ENCODE data around the gene RPL11.
"Not testable (repeated sequence)": the region's sequence is repeated elsewhere in the genome, so short reads cannot be mapped to it uniquely, and the experiment has no call there.

Gene RPL11

GRCh38 chr1:23687680-23688079, 3.9 kb upstream of the RPL11 start:
- DNase-seq: not testable (repeated sequence)

- not testable (repeated sequence) for DNase-seq
These were observed 3.3 kb upstream of the RPL11 start for GRCh38 chr1:23688281-23688680.

GRCh38 chr1:23692308-23692871, 784 bp downstream of the RPL11 start:
- no peak for DNase-seq

GRCh38 chr1:23693599-23693998, 2.0 kb downstream of the RPL11 start:
- no peak for DNase-seq

GRCh38 chr1:23694371-23694770, 2.8 kb downstream of the RPL11 start:
- DNase-seq: no peak

GRCh38 chr1:23695667-23696066, 4.1 kb downstream of the RPL11 start:
- no peak for DNase-seq

GRCh38 chr1:23696335-23696989, 4.9 kb downstream of the RPL11 start:
- DNase-seq: no peak

GRCh38 chr1:23698466-23698865, 6.9 kb downstream of the RPL11 start:
- no peak for DNase-seq

GRCh38 chr1:23699280-23700179, 7.9 kb downstream of the RPL11 start:
- no peak for DNase-seq

- no peak for DNase-seq
These were observed 9.7 kb downstream of the RPL11 start for GRCh38 chr1:23701310-23701709.

- no peak for DNase-seq
These were observed 10.4 kb downstream of the RPL11 start for GRCh38 chr1:23701996-23702395.

- DNase-seq: no peak
These were observed 13.4 kb downstream of the RPL11 start for GRCh38 chr1:23704834-23705495.

GRCh38 chr1:23709229-23709628, 17.6 kb downstream of the RPL11 start:
- no peak for DNase-seq

- no peak for DNase-seq
These were observed 26.9 kb downstream of the RPL11 start for GRCh38 chr1:23718482-23718881.

- DNase-seq: no peak
These were observed 27.7 kb downstream of the RPL11 start for GRCh38 chr1:23719162-23719820.

GRCh38 chr1:23720256-23720995, 28.8 kb downstream of the RPL11 start:
- peak; percentile 34 for DNase-seq

GRCh38 chr1:23722652-23723051, 31.0 kb downstream of the RPL11 start:
- no peak for DNase-seq

- no peak for DNase-seq
These were observed 35.1 kb downstream of the RPL11 start for GRCh38 chr1:23726686-23727085.

- no peak for DNase-seq
These were observed 35.8 kb downstream of the RPL11 start for GRCh38 chr1:23727362-23727811.

- no peak for DNase-seq
These were observed 41.0 kb downstream of the RPL11 start for GRCh38 chr1:23732363-23733224.

- DNase-seq: not testable (repeated sequence)
These were observed 41.7 kb downstream of the RPL11 start for GRCh38 chr1:23733281-23733680.
